H9 (cell line): ENCODE results near the gene ITPA. TPM values are rescaled to one million over a fixed set of nuclear protein-coding genes. Genes with fewer than 3 reads are reported as not detected.

Experiments
- DNase-seq: peaks from one replicate; pipeline ENCODE4 v3.0.0-alpha.2; 2017
- H2AFZ ChIP-seq: one replicate; pipeline ENCODE4 v1.6.1; 2013; ENCODE audit warnings: mild to moderate bottlenecking, low read length, control low read depth, moderate library complexity
- H2AK5ac ChIP-seq: 2 replicates; pipeline ENCODE4 v1.6.1; 2013; ENCODE audit warnings: low read length, control low read depth, mixed read lengths; ENCODE audit not compliant: insufficient read length
- H2BK120ac ChIP-seq: one replicate; pipeline ENCODE4 v1.6.1; 2013; ENCODE audit warnings: low read depth, mild to moderate bottlenecking, low read length, control low read depth, inconsistent platforms; ENCODE audit not compliant: poor library complexity, severe bottlenecking
- H2BK12ac ChIP-seq: 2 replicates; pipeline ENCODE4 v1.6.1; 2013; ENCODE audit warnings: low read length, control low read depth, mixed read lengths, low read depth; ENCODE audit not compliant: insufficient read length
- H2BK15ac ChIP-seq: 2 replicates; pipeline ENCODE4 v1.6.1; 2013; ENCODE audit warnings: low read depth, low read length, control low read depth
- H2BK20ac ChIP-seq: one replicate; pipeline ENCODE4 v1.6.1; 2013; ENCODE audit warnings: low read depth, mild to moderate bottlenecking, low read length, control low read depth, inconsistent platforms; ENCODE audit not compliant: poor library complexity, severe bottlenecking
- H2BK5ac ChIP-seq: 2 replicates; pipeline ENCODE4 v1.6.1; 2013; ENCODE audit warnings: low read length, control low read depth, mixed read lengths; ENCODE audit not compliant: insufficient read length
- H3K14ac ChIP-seq: 2 replicates; pipeline ENCODE4 v1.6.1; 2013; ENCODE audit warnings: low read length, control low read depth; ENCODE audit not compliant: insufficient read depth
- H3K18ac ChIP-seq: 2 replicates; pipeline ENCODE4 v1.6.1; 2013; ENCODE audit warnings: low read depth, mild to moderate bottlenecking, mixed read lengths, low read length, control low read depth; ENCODE audit not compliant: insufficient read length
- H3K23ac ChIP-seq: 2 replicates; pipeline ENCODE4 v1.6.1; 2013; ENCODE audit warnings: low read length, control low read depth, mixed read lengths, low read depth; ENCODE audit not compliant: insufficient read length
- H3K23me2 ChIP-seq: 2 replicates; pipeline ENCODE4 v1.6.1; 2013; ENCODE audit warnings: low read depth, mild to moderate bottlenecking, mixed read lengths, low read length, control low read depth; ENCODE audit not compliant: insufficient read length, poor library complexity, severe bottlenecking
- H3K27ac ChIP-seq: 2 replicates; pipeline ENCODE4 v1.5.1; 2013; ENCODE audit warnings: low read length, control low read depth, mixed read lengths, low read depth; ENCODE audit not compliant: insufficient read length
- H3K27me3 ChIP-seq: 2 replicates; pipeline ENCODE4 v1.6.1; 2013; ENCODE audit warnings: low read length, control low read depth, inconsistent platforms; ENCODE audit not compliant: insufficient read depth
- H3K4ac ChIP-seq: 2 replicates; pipeline ENCODE4 v1.6.1; 2013; ENCODE audit warnings: low read depth, mild to moderate bottlenecking, control low read depth, inconsistent platforms, low read length, moderate library complexity
- H3K4me1 ChIP-seq: 2 replicates; pipeline ENCODE4 v1.6.1; 2013; ENCODE audit warnings: low read length, control low read depth, inconsistent platforms; ENCODE audit not compliant: insufficient read depth
- H3K4me2 ChIP-seq: 2 replicates; pipeline ENCODE4 v1.6.1; 2013; ENCODE audit warnings: low read length, control low read depth, mixed read lengths; ENCODE audit not compliant: insufficient read length, insufficient read depth
- H3K56ac ChIP-seq: 2 replicates; pipeline ENCODE4 v1.6.1; 2013; ENCODE audit warnings: low read depth, mild to moderate bottlenecking, mixed read lengths, low read length, control low read depth; ENCODE audit not compliant: insufficient read length
- H3K79me1 ChIP-seq: 2 replicates; pipeline ENCODE4 v1.6.1; 2013; ENCODE audit warnings: low read depth, mild to moderate bottlenecking, moderate library complexity, low read length, control low read depth, inconsistent platforms; ENCODE audit not compliant: insufficient read depth, poor library complexity, severe bottlenecking
- H3K79me2 ChIP-seq: 2 replicates; pipeline ENCODE4 v1.6.1; 2013; ENCODE audit warnings: low read length, control low read depth, inconsistent platforms; ENCODE audit not compliant: insufficient read depth
- H3K9ac ChIP-seq: 2 replicates; pipeline ENCODE4 v1.6.1; 2013; ENCODE audit warnings: low read length, control low read depth, mixed read lengths; ENCODE audit not compliant: insufficient read length; ENCODE audit errors: extremely low read depth
- H3K9me3 ChIP-seq: one replicate; pipeline ENCODE4 v1.6.1; 2013; ENCODE audit warnings: low read depth, low read length, inconsistent platforms; ENCODE audit not compliant: control insufficient read depth
- H3T11ph ChIP-seq: one replicate; pipeline ENCODE4 v1.6.1; 2013; ENCODE audit warnings: mild to moderate bottlenecking, low read length, control low read depth, inconsistent platforms
- H4K20me1 ChIP-seq: one replicate; pipeline ENCODE4 v1.6.1; 2013; ENCODE audit not compliant: control insufficient read depth, insufficient read length, insufficient read depth
- H4K5ac ChIP-seq: 2 replicates; pipeline ENCODE4 v1.6.1; 2013; ENCODE audit warnings: low read depth, mild to moderate bottlenecking, mixed read lengths, low read length, control low read depth; ENCODE audit not compliant: insufficient read length
- H4K8ac ChIP-seq: replicated peaks from 2 replicates; pipeline ENCODE4 v1.6.1; 2013; ENCODE audit warnings: low read length, control low read depth, mixed read lengths, low read depth; ENCODE audit not compliant: insufficient read length
- H4K91ac ChIP-seq: 2 replicates; pipeline ENCODE4 v1.6.1; 2013; ENCODE audit warnings: low read depth, mild to moderate bottlenecking, moderate library complexity, mixed read lengths, low read length, control low read depth; ENCODE audit not compliant: insufficient read length
- H3K27ac Mint-ChIP-seq, 3 experiments: 2 replicates in 2 of 3; 3 replicates in 1 of 3; pipeline ENCODE4 v1.8.0; 2020 to 2021; ENCODE audit warnings: mixed read lengths in 3 of 3, mild to moderate bottlenecking in 1 of 3, moderate library complexity in 1 of 3
- H3K27me3 Mint-ChIP-seq: 2 replicates; pipeline ENCODE4 v1.8.0; 2021; ENCODE audit warnings: low read depth, mild to moderate bottlenecking, moderate library complexity, mixed read lengths
- H3K36me3 Mint-ChIP-seq, 3 experiments: 2 replicates in 2 of 3; 3 replicates in 1 of 3; pipeline ENCODE4 v1.8.0; 2020 to 2021; ENCODE audit warnings: low read depth in 3 of 3, mixed read lengths in 3 of 3; ENCODE audit not compliant: insufficient read depth in 1 of 3
- H3K4me1 Mint-ChIP-seq, 2 experiments: 2 replicates each; pipeline ENCODE4 v1.8.0; 2020; ENCODE audit warnings: mixed read lengths in 2 of 2
- H3K4me3 Mint-ChIP-seq, 2 experiments: 2 replicates in 1 of 2; 3 replicates in 1 of 2; pipeline ENCODE4 v1.8.0; 2020 to 2021; ENCODE audit warnings: mild to moderate bottlenecking in 2 of 2, mixed read lengths in 2 of 2, moderate library complexity in 1 of 2
- H3K9me3 Mint-ChIP-seq, 2 experiments: 2 replicates in 1 of 2; 3 replicates in 1 of 2; pipeline ENCODE4 v1.8.0; 2020; ENCODE audit warnings: mild to moderate bottlenecking in 2 of 2, mixed read lengths in 2 of 2, moderate library complexity in 1 of 2
- whole genome bisulfite sequencing: extraction: QIAGEN DNeasy Blood & Tissue Kit; methylation state at CpG from one replicate; pipeline ENCODE4 v1.1.7; 2013; ENCODE audit warnings: missing lambda C conversion rate, low lambda C conversion rate, mixed read lengths; ENCODE audit not compliant: insufficient read length; ENCODE audit errors: extremely low coverage; 5-methylcytosine and 5-hydroxymethylcytosine counted together
- total RNA-seq: library from RNA; stranded (reverse); gene quantifications from 2 replicates; pipeline ENCODE4 v1.2.1, GENCODE V29; 2021
- TF ChIP-seq, protein P1 (sequence below): fragments of 200-600 bp; sonication (generic); conservative IDR thresholded peaks from 3 replicates; pipeline ENCODE4 v1.8.0; 2021; ENCODE audit warnings: antibody characterized with exemption, mild to moderate bottlenecking

ITPA gene
- total RNA-seq, 1 experiment from 2014 or later, result 74.5 TPM

DNA sequence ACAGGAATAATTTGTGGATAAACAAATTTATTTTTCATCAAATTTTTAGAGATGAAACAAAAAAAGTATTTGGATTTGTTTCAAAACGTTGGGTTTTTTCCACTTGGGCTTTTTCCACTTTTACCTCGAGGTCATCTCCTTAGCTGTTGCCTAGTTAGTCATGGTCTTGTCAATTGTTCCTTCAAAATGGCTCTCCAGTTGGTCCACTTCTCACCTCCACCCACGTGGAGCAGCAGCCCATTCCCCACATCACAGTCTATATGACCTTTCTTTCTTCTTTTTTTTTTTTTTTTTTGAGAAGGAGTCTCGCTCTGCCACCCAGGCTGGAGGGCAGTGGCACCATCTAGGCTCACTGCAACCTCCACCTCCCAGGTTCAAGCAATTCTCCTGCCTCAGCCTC lies 36.4 kb downstream of the ITPA start:
- Histone ChIP-seq H4K91ac (no peak overlapping the region), H4K5ac (no peak overlapping the region), H3K18ac (no peak overlapping the region), H3K23me2 (peaks cover 8% of the 10 kb centered on the region), H3K4me2 (no peak overlapping the region), H3K79me1 (no peaks in the 10 kb centered on the region), H3K27ac (no peak overlapping the region), H3K4ac (no peak overlapping the region), H2BK12ac (no peak overlapping the region), H3K23ac (no peak overlapping the region), H3K27me3 (peaks cover under 1% of the 10 kb centered on the region; the same call in 1 of the 2 replicates), H2BK15ac (no peak overlapping the region), H2BK5ac (no peak overlapping the region), H2BK20ac (no peak overlapping the region), H3K56ac (no peak overlapping the region), H4K20me1 (no peaks in the 10 kb centered on the region), H3K14ac (no peak overlapping the region), H4K8ac (no peak overlapping the region), H2BK120ac (no peak overlapping the region), H3K79me2 (no peaks in the 10 kb centered on the region), H2AFZ (no peak overlapping the region), H2AK5ac (no peak overlapping the region), H3K9me3 (no peaks in the 10 kb centered on the region), H3K9ac (no peak overlapping the region), H3K4me1 (no peaks in the 10 kb centered on the region; the same call in 1 of the 2 replicates), H3T11ph (no peak overlapping the region)
- TF ChIP-seq, protein P1, sequence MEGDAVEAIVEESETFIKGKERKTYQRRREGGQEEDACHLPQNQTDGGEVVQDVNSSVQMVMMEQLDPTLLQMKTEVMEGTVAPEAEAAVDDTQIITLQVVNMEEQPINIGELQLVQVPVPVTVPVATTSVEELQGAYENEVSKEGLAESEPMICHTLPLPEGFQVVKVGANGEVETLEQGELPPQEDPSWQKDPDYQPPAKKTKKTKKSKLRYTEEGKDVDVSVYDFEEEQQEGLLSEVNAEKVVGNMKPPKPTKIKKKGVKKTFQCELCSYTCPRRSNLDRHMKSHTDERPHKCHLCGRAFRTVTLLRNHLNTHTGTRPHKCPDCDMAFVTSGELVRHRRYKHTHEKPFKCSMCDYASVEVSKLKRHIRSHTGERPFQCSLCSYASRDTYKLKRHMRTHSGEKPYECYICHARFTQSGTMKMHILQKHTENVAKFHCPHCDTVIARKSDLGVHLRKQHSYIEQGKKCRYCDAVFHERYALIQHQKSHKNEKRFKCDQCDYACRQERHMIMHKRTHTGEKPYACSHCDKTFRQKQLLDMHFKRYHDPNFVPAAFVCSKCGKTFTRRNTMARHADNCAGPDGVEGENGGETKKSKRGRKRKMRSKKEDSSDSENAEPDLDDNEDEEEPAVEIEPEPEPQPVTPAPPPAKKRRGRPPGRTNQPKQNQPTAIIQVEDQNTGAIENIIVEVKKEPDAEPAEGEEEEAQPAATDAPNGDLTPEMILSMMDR, result no peak
- Mint-ChIP-seq H3K27me3 (peaks cover 62% of the 10 kb centered on the region), H3K4me1 (peaks cover 24 to 26% of the 10 kb centered on the region in 2 experiments), H3K9me3 (no peaks in the 10 kb centered on the region), H3K4me3 (no peak overlapping the region), H3K36me3 (0 out of 7 replicates have a peak, but pooled peaks cover 0 to 5% (median 2%) of the 10 kb centered on the region in 3 experiments), H3K27ac (no peak overlapping the region)
- no CpG with 5 or more reads among the region's 4 CpGs for WGBS
- no peak for DNase-seq
